Measurements from ENCODE around the gene ZIC2. TPM values are rescaled to one million over a fixed set of nuclear protein-coding genes. Genes with fewer than 3 reads are reported as not detected.

The ZIC2 gene
- total and polyA plus RNA-seq, 8 donors, result not detected

DNA sequence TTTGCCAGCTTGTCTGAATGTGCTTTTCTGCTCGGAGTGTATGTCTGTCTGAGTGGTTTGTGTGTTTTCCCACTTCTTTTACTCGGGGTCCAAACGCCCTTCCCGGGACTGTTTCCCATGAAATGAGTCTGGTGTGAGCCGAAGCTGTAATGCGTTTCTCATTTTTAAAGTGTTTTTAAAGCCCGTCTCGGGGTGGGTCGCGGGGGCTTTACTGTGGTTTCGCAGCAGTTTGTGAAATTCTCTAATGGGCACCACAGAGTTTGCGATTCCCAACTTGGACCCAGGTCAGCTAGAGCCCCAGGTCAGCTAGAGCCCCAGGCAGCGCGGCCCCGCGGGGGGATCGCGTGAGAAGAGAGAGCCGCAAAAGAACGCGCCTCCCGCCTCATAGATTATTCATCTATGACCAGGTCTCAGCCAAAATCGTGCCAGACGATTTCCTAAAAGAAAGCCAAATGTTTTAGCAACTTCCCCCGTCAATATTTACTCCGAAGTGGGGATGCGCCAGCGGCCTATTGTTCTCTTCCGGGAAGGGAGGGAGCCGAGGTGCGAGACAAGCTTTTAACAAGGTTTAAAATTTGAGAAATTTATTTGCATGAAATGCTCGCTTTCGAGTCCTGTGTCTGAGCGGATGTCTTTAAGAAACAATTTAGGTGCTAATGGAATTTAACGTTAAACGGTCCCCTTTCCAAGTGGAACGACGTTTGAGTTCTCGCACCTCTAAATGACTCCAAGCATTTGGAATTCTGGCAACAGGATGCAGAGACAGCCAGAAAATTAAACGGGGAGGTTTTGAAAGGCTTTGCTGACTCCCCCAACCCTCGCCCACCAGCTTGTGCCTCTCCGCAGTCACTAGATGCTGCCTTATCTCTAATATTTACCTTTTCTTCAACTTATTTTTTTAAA, 2.2 kb downstream of the ZIC2 start:
- TF ChIP-seq POLR2A (IDR thresholded peaks at IDR 0.05) (no peak), EP300 (IDR thresholded peaks at IDR 0.05) (no peak), POLR2AphosphoS5 (IDR thresholded peaks at IDR 0.05) (no peak)
- TF ChIP-seq, protein P1, sequence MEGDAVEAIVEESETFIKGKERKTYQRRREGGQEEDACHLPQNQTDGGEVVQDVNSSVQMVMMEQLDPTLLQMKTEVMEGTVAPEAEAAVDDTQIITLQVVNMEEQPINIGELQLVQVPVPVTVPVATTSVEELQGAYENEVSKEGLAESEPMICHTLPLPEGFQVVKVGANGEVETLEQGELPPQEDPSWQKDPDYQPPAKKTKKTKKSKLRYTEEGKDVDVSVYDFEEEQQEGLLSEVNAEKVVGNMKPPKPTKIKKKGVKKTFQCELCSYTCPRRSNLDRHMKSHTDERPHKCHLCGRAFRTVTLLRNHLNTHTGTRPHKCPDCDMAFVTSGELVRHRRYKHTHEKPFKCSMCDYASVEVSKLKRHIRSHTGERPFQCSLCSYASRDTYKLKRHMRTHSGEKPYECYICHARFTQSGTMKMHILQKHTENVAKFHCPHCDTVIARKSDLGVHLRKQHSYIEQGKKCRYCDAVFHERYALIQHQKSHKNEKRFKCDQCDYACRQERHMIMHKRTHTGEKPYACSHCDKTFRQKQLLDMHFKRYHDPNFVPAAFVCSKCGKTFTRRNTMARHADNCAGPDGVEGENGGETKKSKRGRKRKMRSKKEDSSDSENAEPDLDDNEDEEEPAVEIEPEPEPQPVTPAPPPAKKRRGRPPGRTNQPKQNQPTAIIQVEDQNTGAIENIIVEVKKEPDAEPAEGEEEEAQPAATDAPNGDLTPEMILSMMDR (IDR thresholded peaks at IDR 0.05), result no peak
- Histone ChIP-seq H3K4me1 (peaks cover 36 to 52% (median 51%) of the 10 kb centered on the region in 4 donors), H3K36me3 (no peaks in the 10 kb centered on the region), H3K9me3 (peaks cover 0 to 40% (median 10%) of the 10 kb centered on the region in 4 donors), H3K27me3 (peaks cover 86 to 100% (median 99%) of the 10 kb centered on the region in 3 donors), H3K27ac (no peak overlapping the region), H3K4me3 (no peak overlapping the region)
- 7 to 16% (median 12%) methylated on average over 41 to 42 of the region's 42 CpGs for WGBS, 5 donors
- intact Hi-C loops (cut with DNase I; ENCODE audit: low total_unique reads), result no loop called here
- peak in 1 of 2 donors; percentile 13 for DNase-seq

DNA sequence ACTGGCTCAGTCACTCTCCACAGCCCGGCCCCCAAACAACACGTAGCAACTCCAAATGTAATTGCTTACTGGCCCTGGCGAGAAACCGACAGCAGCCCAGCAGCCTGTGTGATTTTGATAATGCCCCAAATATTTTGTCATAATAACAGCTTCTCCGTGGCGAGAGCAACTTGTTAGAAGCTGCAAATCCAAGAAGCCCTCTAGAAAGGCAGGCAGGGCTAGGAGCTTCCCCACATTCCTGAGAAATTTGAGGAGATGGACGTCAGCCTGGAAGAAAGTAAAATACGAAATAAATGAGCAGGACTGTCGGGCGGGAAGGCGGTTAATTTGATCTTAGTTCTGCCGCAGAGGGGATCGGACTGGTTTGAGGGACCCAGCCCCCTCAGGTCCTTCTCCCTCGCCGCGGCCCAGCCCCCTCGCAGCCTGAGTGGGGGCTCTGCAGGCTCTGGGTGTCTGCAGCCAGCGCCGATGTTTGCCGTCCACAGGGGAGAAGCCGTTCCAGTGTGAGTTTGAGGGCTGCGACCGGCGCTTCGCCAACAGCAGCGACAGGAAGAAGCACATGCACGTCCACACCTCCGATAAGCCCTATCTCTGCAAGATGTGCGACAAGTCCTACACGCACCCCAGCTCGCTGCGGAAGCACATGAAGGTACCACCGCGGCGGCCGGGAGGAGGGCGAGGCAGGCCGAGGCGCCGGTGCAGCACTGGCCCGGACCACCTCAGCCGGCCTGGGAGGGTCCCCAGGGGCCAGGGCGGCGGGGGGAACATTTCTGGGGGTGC, 3.1 kb downstream of the ZIC2 start:
- TF ChIP-seq, protein P1 (IDR thresholded peaks at IDR 0.05), result no peak
- TF ChIP-seq POLR2A (IDR thresholded peaks at IDR 0.05), result no peak
- no peak for TF ChIP-seq POLR2AphosphoS5 (IDR thresholded peaks at IDR 0.05)
- TF ChIP-seq EP300 (IDR thresholded peaks at IDR 0.05), result no peak
- DNase-seq, result peak in 1 of 2 donors; percentile 27
- intact Hi-C loops (cut with DNase I; ENCODE audit: low total_unique reads), result no loop called here
- Histone ChIP-seq H3K4me1 (peaks cover 30 to 53% (median 51%) of the 10 kb centered on the region in 4 donors), H3K27ac (no peak overlapping the region), H3K4me3 (no peak overlapping the region), H3K27me3 (peaks cover 83 to 100% (median 99%) of the 10 kb centered on the region in 3 donors), H3K36me3 (no peaks in the 10 kb centered on the region), H3K9me3 (peaks cover 0 to 40% (median 10%) of the 10 kb centered on the region in 4 donors)
- 7 to 14% (median 9%) methylated on average over 32 to 44 of the region's 44 CpGs for WGBS, 5 donors

DNA sequence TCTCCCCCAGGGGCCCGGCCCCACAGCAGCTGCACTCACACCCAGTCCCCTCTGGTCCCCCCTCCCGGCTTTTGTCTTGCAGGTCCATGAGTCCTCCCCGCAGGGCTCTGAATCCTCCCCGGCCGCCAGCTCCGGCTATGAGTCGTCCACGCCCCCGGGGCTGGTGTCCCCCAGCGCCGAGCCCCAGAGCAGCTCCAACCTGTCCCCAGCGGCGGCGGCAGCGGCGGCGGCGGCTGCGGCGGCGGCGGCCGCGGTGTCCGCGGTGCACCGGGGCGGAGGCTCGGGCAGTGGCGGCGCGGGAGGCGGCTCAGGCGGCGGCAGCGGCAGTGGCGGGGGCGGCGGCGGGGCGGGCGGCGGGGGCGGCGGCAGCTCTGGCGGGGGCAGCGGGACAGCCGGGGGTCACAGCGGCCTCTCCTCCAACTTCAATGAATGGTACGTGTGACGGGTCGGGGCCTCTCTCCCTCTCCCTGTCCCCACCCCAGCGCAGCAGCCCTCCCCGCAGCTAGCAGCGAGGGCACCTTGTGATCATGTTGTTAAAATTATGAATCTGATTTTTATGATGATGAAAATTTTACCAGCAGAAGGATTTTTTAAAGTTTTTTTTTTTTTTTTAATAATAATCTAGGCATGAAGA, 3.8 kb downstream of the ZIC2 start:
- H3K4me3 ChIP-seq, result no peak overlapping the region
- 2 to 14% (median 5%) methylated on average over 8 to 51 of the region's 55 CpGs for WGBS, 5 donors
- peaks cover 82 to 100% (median 99%) of the 10 kb centered on the region in 3 donors for H3K27me3 ChIP-seq
- peaks cover 29 to 52% (median 50%) of the 10 kb centered on the region in 4 donors for H3K4me1 ChIP-seq
- peak in 1 of 2 donors; percentile 19 for DNase-seq
- intact Hi-C loops (cut with DNase I; ENCODE audit: low total_unique reads), result no loop called here
- H3K9me3 ChIP-seq, result peaks cover 0 to 40% (median 10%) of the 10 kb centered on the region in 4 donors
- TF ChIP-seq POLR2AphosphoS5 (IDR thresholded peaks at IDR 0.05) (no peak), POLR2A (IDR thresholded peaks at IDR 0.05) (no peak), EP300 (IDR thresholded peaks at IDR 0.05) (no peak)
- TF ChIP-seq, protein P1 (IDR thresholded peaks at IDR 0.05), result no peak
- H3K27ac ChIP-seq, result no peak overlapping the region
- no peaks in the 10 kb centered on the region for H3K36me3 ChIP-seq

All from stomach (tissue), 9 donors.